DMS 273 (cell line): ENCODE measurements around the gene EFNA5.

Source experiments
- DNase-seq: peaks from one replicate; lab custom pipeline; 2025; ENCODE audit not compliant: unreplicated experiment; lab: John Stamatoyannopoulos, UW

EFNA5 gene

DNA sequence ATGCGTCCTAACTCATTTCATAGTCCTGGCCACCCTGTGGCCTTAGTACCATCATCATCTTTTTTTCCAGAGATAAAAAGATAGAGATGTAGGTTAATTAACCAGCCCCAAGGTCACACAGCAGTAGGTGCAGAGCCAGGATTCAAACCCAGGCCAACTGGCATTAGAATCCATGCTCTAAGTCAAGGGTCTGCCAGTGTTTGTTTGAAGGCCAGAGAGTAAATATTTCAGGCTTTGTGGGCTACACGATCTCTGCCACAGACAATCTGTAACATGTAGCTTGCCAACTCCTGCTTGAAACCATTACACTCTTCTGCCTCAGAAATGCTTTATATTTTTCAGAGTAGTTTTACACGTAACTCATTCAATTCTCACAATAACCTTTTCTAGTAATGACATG lies 119.6 kb downstream of the EFNA5 start:
- no peak for DNase-seq

DNA sequence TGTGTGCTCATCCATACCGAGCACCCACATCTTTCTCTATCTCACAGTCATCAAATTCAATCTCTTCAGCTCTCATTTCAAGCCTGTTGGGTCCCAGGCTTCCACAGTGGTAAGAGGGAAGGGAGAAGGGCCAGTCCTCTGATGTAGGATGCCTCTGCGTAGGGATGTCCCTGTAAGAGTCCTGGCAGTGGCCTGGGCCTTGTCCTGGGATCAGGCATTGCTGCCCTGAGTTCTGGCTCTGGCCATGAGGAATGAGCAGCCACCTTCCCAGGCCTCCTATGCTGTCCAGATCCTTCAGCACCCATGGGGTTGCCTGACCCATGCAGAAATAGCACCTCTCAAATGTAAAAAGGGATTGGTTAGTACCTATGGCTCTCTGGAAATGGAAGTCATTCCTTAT lies 121.2 kb downstream of the EFNA5 start:
- no peak for DNase-seq

DNA sequence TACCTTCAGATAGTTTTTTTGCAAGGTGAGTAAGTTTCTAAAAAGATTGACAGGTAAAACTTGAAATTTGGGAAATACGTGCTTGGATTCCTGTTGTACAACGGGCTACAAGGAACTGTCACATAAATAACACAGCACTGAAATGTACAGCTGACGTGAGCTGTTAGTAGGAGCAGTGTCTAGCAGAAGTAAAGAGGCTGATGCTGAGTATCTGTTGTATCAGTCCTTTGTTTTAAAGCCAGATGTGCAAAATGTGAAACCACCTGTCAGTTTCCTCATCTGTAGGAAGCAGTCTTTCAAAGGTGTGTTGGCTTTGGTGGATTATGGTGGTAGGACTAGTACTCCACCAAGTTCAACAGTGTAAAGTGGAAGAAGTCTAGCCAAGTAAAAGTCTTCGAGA lies 122.3 kb downstream of the EFNA5 start:
- no peak for DNase-seq

DNA sequence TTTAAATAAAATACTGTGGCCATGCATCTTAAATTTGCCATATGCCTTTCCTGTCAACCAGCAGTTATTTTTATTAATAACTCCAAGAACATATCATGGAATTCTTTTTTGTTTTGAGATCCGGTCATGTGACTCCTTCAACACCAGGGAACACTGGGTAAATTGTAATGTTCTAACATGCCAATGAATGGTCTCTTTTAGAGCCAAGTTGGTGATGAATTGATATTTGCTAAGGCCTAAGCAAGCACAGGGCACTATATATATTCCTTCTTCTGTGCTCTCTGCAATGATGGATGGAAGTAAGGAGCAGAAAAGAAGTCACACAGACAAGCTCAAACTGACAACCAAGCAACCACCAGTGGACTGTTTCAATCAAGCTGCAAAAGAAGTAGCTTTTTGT lies 124.0 kb downstream of the EFNA5 start:
- no peak for DNase-seq

DNA sequence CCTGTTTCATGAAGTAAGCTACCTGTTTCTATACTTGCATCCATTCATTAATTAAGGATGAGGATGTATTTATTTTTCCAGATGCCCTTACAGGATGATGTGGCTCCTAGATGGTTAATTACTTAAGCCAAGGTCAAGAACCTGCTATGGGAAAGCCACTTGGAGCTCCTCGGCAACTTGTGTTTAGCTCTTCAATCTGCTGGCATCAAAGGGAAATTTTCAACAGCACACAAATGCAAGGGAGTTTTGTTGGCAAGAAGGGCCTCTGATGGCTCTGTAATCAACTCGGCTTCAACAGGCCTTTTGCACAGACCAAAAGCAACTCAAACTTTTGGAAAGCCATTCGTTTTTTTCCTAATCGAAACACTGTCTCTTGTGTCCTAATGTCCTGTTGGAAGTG lies 125.3 kb downstream of the EFNA5 start:
- DNase-seq, result no peak

DNA sequence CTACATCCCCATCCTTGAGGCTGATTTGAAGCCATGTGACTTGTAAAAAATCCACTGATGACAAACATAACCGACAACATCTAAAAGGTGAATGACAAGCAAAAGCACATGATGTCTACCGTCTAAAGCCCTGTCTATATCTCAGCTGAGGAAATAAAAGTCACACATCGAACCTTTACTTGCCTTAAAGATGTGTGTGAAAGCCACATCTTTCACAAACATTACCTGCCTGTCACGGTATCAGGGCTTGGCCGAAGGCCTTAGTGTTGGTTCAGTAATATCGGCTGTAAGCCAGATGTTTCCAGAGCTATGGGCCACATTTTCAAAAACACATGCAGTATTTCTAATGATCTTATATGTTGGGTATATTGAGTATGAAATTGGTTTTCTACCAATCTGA lies 125.8 kb downstream of the EFNA5 start:
- no peak for DNase-seq

DNA sequence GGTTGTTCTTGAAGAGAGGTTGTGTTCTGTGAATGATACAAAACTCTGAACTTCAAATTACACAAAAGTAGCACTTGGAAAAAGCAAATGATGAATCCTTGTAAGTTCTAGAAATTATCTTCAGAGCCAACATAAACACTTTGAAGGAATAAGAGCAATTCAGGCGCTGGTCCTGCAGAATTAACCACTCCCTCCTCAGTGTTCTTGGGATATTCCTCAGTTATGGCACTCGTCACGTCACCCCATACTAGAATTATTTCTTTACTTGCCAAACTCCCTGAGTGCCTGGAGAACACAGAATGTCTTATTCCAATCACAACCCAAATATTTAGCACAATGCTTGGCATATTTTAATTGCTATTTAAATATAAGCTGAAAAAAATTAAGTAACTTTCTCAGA lies 126.3 kb downstream of the EFNA5 start:
- DNase-seq, result no peak

DNA sequence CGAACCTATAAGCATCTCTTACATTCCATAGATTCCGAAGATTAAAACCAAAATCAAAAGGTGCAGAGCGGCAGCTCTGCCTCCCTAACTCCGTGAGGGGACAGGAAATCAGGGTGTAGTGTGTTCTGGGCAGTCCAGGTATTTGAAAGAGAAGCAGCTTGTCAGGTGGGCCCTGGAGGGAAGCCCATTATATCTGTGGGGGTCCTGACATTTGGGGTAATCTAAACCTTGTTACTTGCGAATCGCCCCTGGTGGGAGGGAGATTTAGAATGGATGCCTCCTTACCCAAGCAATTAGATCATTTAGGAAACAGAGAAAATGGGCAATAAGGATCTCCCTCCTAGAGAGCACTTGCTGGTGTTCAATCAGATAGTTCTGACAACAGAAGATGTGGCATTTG lies 126.9 kb downstream of the EFNA5 start:
- no peak for DNase-seq

DNA sequence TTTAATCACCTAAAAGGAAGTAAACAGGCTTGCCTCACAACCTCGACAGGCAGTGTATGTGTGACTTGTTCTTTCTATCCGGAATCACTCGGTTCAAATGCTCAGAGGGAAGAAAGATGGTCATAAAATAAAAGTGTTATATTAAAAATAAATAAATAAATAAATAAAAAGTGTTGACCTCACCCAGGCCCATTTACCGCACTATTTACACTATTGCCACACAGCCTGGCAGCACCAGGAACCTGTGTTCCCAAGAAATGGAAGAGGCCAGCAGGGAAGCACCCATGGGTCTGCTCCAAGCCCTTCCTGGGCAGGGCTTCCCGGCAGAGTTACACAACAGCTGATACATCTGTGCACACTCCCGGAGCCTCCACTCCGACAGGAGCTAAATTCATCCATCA lies 127.9 kb downstream of the EFNA5 start:
- peak; percentile 73 for DNase-seq

DNA sequence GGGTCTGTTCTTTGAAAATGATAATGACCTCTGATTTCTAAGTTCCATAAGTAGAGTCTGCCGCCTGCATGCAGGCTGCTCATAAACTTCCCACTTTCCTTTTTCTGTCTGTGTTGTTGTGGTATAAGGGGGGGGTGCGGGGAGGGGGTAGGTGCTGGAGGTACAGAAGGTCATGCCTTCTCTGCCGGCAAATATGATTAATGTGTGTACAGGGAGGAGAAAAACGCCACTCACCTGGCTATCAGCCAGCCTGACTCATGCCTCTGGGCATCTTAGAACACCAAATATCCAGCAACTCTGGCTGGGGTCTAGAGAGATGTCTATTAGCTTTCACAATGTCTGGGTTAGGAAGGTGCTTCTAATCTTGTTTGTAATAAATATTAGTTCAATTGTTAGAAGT lies 128.3 kb downstream of the EFNA5 start:
- peak; percentile 91 for DNase-seq

DNA sequence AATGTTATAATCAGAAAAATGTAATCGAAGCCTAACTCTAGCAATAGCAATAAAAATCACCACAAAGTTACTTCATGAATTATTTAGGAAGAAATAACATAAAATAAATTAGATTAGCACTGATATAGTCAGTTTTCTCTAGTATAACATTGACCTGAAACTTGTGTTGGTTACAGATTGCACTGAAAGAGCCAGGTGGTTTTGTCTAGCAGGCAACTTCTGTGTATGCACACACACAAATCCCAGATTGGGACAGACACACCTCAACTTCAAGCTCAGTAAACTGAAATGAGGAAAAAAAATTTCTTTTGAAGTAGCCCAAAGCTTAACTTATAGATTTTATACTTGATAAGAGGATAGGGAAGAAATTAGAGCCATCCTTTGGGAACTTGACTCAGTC lies 129.3 kb downstream of the EFNA5 start:
- DNase-seq, result peak; percentile 38

DNA sequence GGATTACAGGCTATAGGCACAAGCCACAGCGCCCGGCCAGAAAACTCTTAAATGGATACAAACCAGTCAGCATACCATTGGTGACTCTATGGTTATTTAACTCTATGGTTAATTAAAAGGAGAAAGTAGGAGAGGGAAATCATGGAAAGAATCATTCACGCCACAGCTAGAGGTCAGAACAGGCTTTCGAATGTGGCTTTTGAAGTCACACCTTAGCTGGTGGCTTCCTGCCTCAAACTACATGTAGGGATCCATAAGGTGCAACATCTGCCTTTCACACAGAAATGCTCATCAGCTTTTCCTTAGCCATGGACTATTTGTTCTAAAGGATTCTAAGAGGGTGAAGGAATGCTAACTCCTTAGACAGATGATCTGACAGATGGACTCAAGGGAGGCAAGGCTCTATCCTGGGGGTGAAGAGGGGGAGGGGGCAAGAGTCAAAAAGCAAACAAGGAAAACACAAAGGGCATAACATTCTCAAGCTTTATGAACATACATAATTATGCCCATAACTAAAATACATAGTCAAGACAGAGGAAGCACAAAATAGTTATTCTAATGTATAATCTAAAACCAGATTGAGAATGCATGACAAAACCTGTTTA lies 130.9 kb downstream of the EFNA5 start:
- peak; percentile 71 for DNase-seq

DNA sequence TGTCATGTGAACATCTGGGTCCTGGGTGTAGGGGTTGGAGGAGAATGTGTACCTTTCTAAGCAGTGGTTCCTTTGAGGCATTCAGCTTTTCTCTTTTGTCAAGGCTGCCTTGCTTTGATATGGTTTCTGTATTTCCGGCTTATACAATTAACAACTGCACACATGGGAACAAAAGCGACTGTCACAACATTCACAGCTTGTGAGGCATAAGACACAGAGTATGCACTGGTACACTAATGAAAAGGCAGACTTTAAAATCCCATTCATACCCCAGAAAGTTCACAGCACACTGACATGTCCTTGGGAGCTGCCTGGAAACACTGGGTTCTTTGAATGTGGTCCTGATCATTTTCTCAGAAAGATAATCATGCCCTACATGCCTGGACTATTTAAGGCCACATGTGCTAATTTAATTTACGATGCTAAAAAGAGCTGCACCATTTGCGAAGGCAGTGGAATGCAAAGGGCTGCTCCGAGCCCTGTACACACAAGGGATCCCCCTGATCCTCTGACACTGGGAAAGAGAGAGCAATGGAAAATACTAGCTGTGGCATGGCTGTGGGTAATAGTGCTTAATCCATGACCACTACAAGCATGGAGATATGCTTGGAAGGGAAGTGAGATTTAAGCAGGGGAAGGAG lies 131.8 kb downstream of the EFNA5 start:
- DNase-seq, result no peak

DNA sequence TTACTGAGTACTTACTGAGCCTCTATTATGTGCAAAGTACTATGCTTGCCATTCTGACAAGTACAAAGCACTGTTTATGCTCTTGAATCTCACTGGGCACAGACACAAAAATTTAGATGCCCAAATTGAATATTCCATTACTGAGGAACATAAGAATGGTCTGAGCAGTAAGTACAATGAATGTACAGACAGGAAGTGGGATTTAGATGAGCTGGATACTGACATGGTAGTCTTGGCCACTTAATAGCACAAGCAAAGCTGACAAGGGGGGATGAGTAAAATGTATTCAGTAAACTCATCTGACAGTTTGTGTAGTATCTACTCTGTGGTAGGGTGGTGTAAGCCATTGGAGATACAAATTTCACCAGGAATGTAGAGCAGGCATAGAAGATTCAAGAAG lies 132.4 kb downstream of the EFNA5 start:
- no peak for DNase-seq

DNA sequence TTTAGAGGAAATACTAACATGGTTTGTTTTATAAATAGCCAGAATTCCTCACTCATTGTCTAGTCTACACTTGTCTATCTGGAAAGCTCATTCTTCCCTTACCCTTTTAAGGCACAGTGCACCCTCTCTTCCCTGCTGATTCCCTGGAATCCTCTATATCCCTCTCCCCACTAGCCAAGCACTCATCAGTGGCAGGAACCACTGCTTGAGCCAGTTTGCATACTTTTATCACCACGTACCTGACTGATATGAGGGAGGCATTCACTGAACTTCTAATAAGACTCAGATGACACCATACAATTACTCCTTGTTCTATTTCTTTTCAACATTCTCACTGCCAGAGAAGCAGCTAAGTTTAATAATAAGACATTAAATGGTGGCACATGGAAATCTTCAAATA lies 134.9 kb downstream of the EFNA5 start:
- no peak for DNase-seq

DNA sequence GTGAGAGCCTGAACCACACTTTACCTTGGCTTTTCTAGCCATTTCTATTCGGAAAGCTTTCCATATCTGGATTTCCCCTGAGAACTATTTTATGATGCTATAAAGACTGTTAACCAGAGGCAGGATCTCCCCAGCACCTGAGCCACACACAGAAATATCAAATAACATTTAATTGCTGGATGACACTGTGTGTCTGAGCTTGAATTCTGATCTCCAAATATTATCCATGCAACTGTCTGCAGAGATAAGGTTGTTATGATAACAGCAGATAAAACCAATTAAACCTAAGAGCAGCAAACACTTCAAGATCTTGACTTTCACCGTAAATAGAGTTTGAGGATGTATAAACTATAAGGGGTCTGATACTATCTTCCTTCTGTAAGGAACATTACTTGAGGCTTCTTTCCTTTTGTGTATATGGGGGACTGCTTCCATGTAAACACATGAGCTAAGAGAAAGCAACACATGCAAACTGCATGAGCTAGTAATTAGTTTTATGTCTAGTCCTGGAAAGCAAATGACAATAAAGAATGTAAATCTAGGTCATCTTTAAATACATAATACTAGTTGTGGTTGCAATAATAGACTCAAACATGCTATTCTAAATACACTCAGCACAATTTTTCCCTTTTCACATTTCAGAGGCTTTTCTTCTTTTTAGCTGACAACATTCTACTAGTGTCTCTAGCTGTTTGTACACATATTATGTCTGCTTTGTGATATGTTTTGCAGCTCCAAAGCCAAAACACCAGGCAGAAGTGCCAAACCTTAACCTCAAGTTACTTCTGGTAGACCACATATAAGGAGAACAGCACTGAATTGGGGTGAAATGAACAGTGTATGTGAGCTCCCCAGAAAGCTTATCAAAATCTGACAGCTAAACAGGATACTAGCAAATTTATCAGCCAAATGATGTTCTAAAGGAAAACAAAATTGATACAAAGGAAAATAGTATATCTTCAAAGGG lies 136.5 kb downstream of the EFNA5 start:
- DNase-seq, result no peak

DNA sequence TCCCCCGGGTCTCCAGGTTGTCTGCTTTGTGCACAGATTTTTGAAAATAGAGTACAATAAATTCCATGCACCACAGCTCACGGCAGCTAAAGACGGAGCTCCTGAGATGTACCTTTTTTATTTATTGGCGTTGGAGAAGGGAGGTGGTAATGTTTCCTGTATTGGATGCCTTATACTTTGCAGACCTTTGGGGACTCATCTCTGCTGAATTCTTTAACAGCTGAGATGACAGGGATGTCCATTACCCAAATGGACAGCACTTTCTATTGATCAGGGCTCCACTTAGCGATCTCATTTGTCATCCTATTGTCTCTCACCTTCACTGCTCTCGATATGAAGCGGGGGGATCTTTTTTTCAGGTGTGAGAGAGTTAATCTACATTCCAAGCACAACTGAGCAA lies 137.8 kb downstream of the EFNA5 start:
- no peak for DNase-seq

DNA sequence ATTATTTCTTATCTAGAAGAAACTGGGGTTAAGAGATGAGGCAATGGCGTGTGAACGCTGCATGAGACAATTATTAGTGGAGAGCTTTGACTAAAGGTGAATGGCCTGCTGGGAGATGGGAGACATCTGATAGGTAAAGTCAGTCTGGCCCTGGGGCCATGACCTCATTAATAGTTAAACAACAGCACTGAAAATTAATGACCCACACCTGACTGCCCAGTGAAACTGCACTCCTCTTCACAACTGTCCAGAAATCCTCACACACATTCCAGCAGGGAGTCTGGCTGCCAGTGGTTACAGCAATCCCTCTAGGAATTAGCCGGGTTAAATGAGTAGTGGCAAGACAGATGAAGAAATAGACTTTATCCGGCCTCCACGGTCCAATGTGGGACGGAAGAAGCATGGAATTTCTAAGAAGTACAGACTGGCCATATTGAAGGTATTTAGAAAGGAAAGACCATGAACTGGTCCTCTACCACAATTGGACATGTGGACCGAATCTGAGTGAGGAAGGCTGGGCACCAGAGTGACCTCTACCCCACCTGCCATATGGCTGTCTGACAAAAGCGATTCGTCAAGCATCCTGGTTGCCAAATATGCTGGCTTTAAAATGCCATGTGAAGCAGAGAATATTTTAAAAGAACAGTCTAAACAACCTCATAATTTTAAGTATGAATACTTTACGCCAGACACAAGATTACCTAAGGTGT lies 138.4 kb downstream of the EFNA5 start:
- DNase-seq, result no peak

DNA sequence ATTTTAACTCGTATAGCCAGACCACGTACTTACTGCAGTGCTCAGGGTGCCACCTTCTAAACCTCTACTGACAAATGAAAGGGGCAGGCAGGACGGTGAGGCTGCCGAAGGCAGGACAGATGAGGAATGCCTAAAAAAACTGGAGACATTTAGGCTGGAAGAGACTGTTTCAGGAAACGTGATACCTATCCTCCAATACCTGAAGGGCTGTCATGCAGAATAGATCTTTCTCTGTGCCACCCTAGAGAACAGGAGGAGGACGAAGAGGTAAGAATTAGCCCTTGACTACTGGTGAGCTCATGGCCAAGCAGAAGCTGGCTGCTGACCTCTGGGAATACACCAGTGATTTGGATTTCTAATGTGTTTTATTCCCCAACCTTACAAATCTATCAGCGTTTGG lies 139.4 kb downstream of the EFNA5 start:
- DNase-seq, result no peak

DNA sequence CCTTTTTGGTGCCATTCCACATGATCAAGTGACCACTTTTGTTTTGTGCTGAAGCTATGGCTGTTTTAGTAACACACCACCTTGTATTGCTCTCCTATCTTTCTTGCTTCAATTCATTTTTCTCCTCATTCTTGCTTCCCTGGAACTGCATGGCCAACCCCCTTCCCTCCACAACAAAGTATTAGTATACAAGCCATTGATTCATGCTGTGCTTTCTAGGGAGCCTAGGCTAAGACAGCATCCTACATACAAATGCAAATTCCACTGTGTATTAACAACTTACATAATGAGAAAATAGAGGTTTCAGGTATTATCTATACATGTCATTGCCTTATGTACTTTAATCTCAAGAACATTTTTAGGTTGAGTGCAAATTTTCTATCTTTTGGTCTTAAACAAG lies 141.1 kb downstream of the EFNA5 start:
- no peak for DNase-seq

DNA sequence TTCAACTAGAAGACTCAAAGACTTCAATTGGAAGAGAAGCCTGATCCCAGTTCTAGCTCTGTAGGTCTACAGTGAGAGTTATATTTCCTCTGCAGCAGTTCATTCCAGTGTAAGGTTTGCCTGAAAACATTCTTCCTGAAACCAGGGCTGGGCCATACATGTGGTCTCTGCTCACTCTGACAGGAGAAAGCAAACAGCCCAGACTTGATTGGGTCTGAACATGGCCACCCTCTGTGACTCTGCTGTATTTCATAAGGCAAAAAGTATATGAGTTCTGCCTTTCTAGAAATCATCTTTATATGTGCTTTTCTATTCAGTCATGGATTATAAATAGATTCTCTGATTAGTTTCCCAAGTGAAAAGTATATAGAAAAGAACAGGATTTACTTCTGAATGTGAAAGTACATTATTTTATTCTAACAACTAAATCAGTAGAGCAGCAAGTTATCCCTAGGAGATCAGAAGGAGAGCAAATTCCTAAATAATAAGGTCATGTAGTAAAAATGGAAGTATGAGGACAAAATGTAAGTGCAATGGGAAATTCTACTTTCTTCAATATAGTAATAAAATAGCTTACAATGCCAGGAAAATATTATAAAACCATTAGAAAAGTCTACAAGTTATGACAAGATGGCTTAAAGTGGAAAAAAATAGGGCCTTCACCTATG lies 144.3 kb downstream of the EFNA5 start:
- DNase-seq, result no peak
